Medulla oblongata (tissue), 1 donor: ENCODE data around the gene GPR161.

Experiments used
- DNase-seq: peaks from one replicate; pipeline ENCODE4 v3.0.0-alpha.2; 2015; ENCODE audit errors: extremely low spot score

Gene GPR161

DNA sequence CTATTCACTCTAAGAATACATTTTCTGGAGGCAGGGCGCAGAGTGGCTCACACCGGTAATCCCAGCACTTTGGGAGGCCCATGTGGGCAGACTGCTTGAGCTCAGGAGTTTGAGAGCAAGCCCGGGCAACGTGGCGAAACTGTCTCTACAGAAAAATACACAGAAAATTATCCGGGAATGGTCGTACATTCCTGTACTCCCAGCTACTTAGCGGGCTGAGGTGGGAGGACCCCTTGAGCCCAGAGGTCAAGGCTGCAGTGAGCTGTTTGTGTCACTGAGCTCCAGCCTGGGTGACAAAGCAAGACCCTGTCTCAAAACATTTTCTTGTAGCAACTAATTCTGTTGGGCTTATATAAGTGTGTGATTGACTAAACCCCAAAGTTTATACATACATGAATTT, 30.5 kb downstream of the GPR161 start:
- DNase-seq = no peak

DNA sequence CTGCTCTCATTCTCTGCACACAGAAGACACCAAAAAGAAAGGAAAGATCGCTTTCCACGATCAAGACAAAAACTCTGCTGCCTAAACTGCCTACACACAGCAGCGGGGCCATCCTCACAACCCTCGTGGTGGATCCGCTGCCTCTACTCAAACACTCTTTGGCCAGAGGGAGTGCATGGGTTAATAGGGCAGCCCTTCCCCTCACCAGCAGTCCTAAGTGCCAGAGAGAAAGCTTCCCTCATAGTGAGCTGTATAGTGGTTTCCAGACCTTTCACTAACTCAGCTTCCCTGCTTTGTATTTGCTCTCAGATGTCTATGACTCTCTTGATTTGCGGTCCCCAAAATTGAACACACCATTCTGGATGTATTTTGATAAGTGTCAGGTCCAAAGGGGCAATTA, 30.9 kb downstream of the GPR161 start:
- no peak for DNase-seq

DNA sequence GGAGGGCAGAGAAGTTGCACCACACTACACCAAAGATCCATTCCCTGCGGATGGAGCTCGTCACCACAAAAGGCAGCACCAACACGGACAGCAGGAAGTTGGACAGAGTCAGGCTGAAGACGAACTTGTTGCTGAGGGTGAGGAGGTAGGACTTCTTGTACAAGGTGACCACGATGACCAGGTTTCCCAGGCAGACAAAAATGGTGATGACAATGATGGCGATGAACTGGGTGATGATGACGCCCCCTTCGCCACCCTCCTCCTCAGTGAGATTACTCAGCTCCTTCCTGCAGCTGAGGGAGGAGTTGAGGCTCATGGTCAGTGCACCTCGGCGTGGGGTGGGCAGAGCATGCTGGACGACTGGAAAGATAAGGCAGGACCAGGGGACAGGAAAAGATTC, 32.2 kb downstream of the GPR161 start:
- no peak for DNase-seq

DNA sequence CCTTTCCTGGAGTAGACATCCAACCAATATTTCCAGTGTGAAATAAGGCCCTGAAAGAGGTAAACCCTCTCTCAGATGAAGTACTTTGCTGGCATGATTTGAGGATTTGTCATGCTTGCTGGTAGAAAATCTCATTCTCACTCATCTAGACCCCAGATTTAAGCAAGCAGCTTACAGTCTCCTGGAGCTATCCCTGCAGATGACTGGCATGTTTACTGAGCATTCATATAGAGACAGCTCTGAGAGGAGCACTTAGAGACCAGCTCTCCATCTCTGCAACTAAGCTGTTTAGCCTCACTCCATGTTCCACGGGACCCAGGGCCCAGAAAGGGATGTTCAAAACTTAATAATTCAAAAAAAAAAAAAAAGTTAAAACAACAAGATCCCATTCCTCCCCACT, 34.2 kb downstream of the GPR161 start:
- no peak for DNase-seq

DNA sequence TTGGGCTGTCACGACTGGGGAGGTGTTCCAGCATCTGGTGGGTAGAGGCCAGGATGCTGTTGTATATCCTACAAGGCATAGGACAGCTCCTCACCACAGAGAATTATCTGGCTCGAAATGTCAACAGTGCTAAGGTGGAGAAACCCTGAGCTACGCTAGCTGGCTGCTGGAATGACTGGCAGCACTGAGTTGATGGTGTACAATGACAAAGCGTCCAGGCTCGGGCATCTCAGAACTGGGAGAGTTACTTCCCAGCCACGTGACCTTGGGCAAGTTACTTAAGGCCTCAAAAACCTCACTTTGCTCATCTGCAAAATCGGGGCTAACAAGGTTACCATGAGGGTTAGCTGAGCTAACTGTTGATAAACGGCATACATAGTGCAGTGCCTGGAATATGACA, 35.4 kb downstream of the GPR161 start:
- no peak for DNase-seq

DNA sequence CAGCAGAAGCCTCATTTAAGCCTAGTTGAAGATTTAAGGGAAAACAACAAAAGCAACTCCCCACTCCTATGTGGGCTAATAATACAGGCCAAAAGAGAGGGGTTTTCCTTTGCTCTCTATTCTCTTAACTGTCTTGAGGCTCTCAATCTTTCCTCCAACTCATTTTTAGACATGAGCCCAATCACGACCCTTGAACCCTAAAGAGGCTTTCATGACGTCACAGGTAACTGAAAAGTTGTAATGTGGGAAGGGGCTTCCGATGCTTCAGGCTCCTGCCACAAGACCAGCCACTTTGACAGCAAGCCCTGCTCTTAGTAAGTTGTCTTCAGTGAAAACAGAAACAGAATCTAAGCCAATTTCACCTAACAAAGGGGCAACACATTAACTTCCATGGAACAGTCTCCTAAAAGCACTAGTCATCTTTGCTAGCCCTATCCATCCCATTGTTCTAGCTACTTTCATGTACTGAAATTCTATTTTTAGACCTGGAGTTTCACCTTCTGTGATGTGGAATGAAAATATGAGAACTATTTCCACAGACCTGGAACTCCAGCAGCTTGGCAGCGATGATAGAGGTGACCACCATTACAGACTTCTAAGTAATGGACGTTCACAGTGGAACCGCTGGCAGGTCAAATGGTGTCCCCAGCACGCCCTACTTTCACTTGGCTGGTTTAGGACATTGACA, 36.3 kb downstream of the GPR161 start:
- DNase-seq = no peak

DNA sequence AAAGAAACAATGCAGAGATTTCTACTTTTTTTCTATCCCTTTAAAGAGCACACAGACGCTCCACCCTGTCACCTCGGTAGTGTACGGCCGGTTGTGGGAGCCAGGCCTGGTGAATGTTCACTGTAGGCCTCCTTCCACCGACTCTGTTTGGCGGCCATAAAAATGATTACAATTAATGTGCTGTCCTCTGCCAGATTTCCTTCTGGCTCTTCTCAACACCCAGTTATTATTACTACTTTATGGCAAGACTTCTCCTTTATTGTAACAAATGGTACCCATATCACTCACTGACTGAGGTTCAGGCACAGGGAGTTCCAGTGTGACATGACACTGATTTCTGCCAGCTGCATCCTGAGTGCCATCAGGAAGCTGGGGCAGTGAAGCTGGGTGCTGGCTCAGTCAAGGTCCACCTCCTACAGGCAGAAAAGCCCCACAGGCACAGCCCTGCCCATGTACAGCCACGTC, 37.4 kb downstream of the GPR161 start:
- DNase-seq = no peak

- no peak for DNase-seq
Observed at GRCh38 chr1:168098534-168099320, 38.0 kb downstream of the GPR161 start.

GRCh38 chr1:168097921-168098528, 38.7 kb downstream of the GPR161 start:
- DNase-seq = no peak

GRCh38 chr1:168096296-168097165, 40.2 kb downstream of the GPR161 start:
- DNase-seq = peak; percentile 44

GRCh38 chr1:168095476-168095875, 41.3 kb downstream of the GPR161 start:
- no peak for DNase-seq

DNA sequence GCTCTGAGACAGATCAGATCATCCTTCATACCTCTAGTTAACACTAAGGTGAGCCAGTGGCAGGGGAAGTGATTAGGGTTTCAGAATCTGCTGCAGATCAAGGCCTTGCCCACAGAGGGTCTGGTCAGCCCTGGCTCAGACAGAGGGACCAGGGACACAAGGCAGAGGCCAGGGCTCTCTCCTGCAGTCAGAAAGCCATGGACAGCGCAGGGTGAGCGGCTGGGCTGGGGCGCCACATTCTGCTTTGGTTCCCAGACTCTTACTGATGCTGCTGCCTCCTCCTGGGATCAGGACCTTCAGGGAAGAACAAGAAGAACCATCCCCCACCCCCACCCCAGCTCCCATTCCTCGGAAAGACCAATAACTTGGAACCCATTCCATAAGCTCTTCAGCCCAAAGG, 43.1 kb downstream of the GPR161 start:
- no peak for DNase-seq

GRCh38 chr1:168092566-168093355, 44.0 kb downstream of the GPR161 start:
- no peak for DNase-seq

GRCh38 chr1:168091720-168092550, 44.8 kb downstream of the GPR161 start:
- peak; percentile 17 for DNase-seq

- DNase-seq = no peak
Observed at GRCh38 chr1:168091063-168091462, 45.7 kb downstream of the GPR161 start.

GRCh38 chr1:168090395-168090794, 46.3 kb downstream of the GPR161 start:
- DNase-seq = no peak

GRCh38 chr1:168089979-168090337, 46.8 kb downstream of the GPR161 start:
- DNase-seq = no peak

DNA sequence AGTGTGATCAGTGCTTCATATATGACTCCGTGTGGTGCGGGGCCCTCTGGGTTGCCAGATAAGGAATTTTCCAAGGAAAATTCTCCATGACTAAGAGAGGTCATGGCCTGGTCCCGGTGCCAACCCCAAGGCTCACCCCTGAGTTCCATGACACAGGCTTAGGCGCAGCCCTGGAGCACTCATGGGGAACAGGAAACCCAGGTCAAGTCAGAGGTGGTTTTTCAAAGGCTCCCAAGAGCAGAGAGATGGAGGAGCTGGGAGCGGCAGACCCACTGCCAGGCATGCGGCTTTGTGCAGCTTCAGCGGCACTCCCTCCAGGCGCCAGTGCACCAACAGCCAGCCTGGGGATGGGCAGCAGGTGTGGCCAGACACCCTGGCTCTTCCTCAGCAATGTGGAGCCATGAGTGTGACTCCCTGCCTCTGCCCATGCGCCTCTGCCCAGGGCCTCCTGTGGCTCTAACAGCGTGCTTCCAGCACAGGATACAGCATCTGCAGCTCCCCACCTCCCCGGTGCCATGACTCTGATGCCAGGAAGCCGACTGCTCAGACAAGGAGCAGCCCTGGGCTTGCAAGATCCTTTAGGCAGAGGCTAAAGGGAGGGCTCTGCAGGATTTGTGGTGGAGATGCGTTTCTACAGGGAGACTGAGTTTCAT, 47.3 kb downstream of the GPR161 start:
- no peak for DNase-seq

GRCh38 chr1:168088511-168089325, 48.0 kb downstream of the GPR161 start:
- no peak for DNase-seq
